Cardiac fibroblast (primary cell): ENCODE data around the gene GPC6.
A peak's percentile ranks its signal among the peaks of the same experiment; 100 is the strongest.

Experiments
- DNase-seq, 2 donors: peaks; one replicate each; pipeline versions ENCODE4 v3.0.0 to v3.0.0-alpha.2; 2010; ENCODE audit warnings: low read depth in 2 of 2
- H3K4me3 ChIP-seq, 2 donors: replicated peaks in 1 of 2; 1 replicate in 1 of 2; 2 replicates in 1 of 2; pipeline ENCODE4 v1.5.1; 2011; ENCODE audit warnings: low read depth in 2 of 2, low read length in 2 of 2, mild to moderate bottlenecking in 2 of 2, moderate library complexity in 1 of 2
- TF ChIP-seq, protein P1 (sequence below): IDR thresholded peaks from one replicate; pipeline ENCODE4 v1.5.1; 2011; ENCODE audit warnings: low read depth, mild to moderate bottlenecking, low read length, inconsistent platforms

GPC6 gene

DNA sequence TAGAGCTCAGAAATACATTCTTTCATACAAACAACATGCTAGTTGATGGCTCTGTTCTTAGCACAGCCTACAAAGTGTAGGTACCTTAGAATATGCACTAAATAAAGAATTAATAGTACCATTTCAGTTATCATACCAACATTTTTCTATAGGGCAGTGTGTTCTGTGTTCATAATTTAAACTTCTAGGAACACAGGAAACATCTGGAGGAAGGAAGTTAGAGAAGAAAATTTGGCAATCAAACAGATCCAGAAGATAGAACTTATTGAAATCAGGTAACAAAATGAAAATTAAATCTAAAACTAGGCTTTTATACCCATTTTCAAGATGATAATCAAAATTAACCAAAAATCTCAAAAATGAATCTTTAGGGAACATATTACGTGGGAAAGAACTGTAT lies 725.3 kb downstream of the GPC6 start:
- no peak for DNase-seq
- TF ChIP-seq, protein P1, sequence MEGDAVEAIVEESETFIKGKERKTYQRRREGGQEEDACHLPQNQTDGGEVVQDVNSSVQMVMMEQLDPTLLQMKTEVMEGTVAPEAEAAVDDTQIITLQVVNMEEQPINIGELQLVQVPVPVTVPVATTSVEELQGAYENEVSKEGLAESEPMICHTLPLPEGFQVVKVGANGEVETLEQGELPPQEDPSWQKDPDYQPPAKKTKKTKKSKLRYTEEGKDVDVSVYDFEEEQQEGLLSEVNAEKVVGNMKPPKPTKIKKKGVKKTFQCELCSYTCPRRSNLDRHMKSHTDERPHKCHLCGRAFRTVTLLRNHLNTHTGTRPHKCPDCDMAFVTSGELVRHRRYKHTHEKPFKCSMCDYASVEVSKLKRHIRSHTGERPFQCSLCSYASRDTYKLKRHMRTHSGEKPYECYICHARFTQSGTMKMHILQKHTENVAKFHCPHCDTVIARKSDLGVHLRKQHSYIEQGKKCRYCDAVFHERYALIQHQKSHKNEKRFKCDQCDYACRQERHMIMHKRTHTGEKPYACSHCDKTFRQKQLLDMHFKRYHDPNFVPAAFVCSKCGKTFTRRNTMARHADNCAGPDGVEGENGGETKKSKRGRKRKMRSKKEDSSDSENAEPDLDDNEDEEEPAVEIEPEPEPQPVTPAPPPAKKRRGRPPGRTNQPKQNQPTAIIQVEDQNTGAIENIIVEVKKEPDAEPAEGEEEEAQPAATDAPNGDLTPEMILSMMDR = no peak
- no peak overlapping the region for H3K4me3 ChIP-seq

DNA sequence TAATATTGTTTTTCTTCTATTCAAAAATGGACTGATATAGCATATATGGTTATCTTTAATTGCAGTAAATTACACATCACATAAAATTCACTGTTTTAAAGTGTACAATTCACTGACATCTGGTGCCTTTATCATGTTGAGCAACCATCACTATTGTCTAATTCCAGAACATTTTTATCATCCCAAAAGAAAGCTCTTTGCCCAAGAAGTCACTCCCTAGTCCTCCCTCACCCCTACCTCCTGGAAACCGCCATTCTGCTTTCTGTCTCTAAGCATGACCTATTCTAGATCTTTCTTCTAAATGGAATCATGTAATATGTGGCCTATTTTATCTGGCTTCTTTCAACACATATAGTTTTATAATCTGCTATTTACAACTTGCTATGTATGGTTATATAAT lies 727.2 kb downstream of the GPC6 start:
- no peak overlapping the region for H3K4me3 ChIP-seq
- TF ChIP-seq, protein P1 = no peak
- peak in 1 of 2 donors; percentile 46 for DNase-seq

DNA sequence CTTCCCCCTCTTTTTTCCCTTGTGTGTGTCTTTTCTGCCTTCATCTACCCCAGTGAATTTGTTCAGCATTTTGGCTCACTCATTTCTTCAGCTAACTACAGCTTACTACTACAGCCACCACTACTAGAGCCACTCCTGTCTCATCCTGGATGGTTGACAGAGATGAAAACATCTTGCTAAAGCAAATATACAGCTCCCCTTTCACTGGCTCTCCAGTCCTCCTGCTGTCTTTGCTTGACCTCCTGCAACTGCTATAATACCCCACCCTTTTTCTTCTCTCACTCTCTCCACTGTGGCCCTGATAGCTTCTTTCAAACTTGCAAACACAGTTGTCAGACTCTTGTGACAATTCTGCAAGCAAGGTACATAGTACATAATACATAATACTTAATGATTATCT lies 729.3 kb downstream of the GPC6 start:
- no peak for DNase-seq
- no peak overlapping the region for H3K4me3 ChIP-seq
- TF ChIP-seq, protein P1 = no peak

DNA sequence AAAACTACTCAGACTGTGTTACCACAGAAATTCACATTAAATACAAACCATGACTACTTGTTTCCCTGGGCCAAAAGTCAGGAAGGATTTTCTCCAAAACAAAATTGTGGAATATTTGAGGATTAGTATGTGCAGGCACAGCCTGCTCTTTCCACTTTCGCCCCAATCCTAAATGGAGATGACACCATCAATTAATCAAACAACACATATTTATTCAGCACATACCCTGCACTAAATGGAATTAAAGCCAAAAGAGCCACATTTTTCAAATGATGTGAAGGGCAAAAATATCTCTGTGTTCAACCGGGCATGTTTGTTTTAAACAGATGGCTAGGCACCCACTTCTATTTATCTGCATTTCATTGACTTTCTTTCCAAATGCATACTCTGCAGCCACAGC lies 729.8 kb downstream of the GPC6 start:
- DNase-seq = no peak

DNA sequence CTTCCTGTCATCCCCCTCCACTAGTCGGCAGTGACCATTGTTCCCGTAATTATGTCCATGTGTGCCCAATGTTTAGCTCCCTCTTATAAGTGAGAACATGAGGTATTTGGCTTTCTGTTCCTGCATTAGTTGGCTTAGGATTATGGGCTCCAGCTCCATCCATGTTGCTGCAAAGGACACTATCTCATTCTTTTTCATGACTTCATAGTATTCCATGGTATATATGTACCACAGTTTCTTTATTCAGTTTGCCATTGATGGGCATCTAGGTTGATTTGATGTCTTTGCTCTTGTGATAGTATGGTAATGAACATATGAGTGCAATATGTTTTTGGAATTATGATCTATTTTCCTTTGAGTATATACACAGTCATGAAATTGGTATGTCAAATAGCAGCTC lies 730.8 kb downstream of the GPC6 start:
- TF ChIP-seq, protein P1 = no peak
- no peak for DNase-seq
- no peak overlapping the region for H3K4me3 ChIP-seq

More for the DNA sequence above, 729.8 kb downstream of the GPC6 start:
- TF ChIP-seq, protein P1 = no peak
- H3K4me3 ChIP-seq = no peak overlapping the region

DNA sequence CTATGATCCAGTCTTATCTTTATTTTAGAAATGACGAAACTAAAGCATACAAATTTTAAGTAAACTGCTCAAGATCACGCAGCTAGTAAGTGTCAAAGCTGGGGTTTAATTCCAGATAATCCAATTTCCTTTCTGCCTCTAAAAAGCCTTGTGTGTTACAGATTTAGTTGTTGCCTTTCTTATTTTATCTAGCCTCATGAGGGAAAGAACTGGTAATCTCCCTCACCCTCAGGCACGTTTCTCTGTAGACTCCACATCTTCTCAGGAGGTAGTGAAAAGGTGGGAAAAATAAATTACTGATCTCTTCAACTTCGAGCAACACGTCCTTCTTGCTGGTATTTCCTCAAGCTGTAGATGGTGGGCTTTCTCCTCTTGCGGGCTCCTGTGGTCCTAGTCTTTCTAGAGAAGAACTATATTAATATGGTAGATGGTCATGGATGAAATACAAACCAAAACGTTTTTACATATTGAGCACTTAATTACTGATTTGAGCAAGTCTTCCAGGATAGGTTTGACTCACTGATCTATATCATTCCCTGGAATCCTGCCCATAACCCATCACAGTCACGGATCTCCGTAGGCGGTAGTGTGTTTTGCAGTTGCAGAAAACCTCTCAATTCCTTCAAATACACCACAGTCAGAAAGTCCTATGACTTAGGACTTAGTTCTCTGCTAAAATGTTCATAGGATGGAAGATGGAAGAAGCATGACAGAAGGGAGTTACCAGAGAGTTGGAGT lies 733.4 kb downstream of the GPC6 start:
- no peak overlapping the region for H3K4me3 ChIP-seq
- TF ChIP-seq, protein P1 = no peak
- DNase-seq = peak in 1 of 2 donors; percentile 9
